Neural cell (in vitro differentiated cells): ENCODE data around the gene SERPINA9. TPM values are rescaled to one million over a fixed set of nuclear protein-coding genes. Genes with fewer than 3 reads are reported as not detected.

Experiments
- H2AFZ ChIP-seq: fragments of 200-600, 300-800 bp; sonication (generic), shearing (Covaris generic); 2 replicates; pipeline ENCODE4 v1.6.0; 2014; ENCODE audit warnings: low read depth, mild to moderate bottlenecking, antibody characterized with exemption, low read length, moderate library complexity
- H3F3A ChIP-seq: fragments of 200-600 bp; shearing (Covaris generic); 2 replicates; pipeline ENCODE4 v1.6.1; 2016; ENCODE audit warnings: mild to moderate bottlenecking, moderate library complexity, mixed read lengths, antibody characterized with exemption, low read length; ENCODE audit not compliant: insufficient read depth, poor library complexity, severe bottlenecking
- H3K27ac ChIP-seq: fragments of 200-600, 300-800 bp; sonication (generic), shearing (Covaris generic); 2 replicates; pipeline ENCODE4 v1.5.1; 2014; ENCODE audit warnings: mild to moderate bottlenecking, low read length, moderate library complexity
- H3K27me3 ChIP-seq: fragments of 300-800, 200-600 bp; sonication (generic), shearing (Covaris generic); 2 replicates; pipeline ENCODE4 v1.6.0; 2014; ENCODE audit warnings: mild to moderate bottlenecking, low read depth, low read length, moderate library complexity; ENCODE audit not compliant: insufficient read depth
- H3K36me3 ChIP-seq: fragments of 300-800, 200-600 bp; sonication (generic), shearing (Covaris generic); 2 replicates; pipeline ENCODE4 v1.5.1; 2014; ENCODE audit warnings: mild to moderate bottlenecking, antibody characterized with exemption, low read length, moderate library complexity; ENCODE audit not compliant: insufficient read depth
- H3K4me2 ChIP-seq: fragments of 300-800, 200-600 bp; sonication (generic), shearing (Covaris generic); 2 replicates; pipeline ENCODE4 v1.6.0; 2014; ENCODE audit warnings: mild to moderate bottlenecking, low read length
- H3K4me3 ChIP-seq: fragments of 300-800, 200-600 bp; sonication (generic), shearing (Covaris generic); 2 replicates; pipeline ENCODE4 v1.5.1; 2014; ENCODE audit warnings: mild to moderate bottlenecking, low read length, moderate library complexity
- H3K79me2 ChIP-seq: fragments of 200-600 bp; shearing (Covaris generic); replicated peaks from 2 replicates; pipeline ENCODE4 v1.6.0; 2014; ENCODE audit warnings: mild to moderate bottlenecking, low read length, moderate library complexity; ENCODE audit not compliant: insufficient read depth
- H3K9ac ChIP-seq: fragments of 300-800, 200-600 bp; sonication (generic), shearing (Covaris generic); 2 replicates; pipeline ENCODE4 v1.6.1; 2016; ENCODE audit warnings: mild to moderate bottlenecking, low read length, mixed read lengths
- H3K9me2 ChIP-seq: fragments of 200-600 bp; shearing (Covaris generic); 2 replicates; pipeline ENCODE4 v1.6.1; 2016; ENCODE audit warnings: mild to moderate bottlenecking, low read length, mixed read lengths; ENCODE audit not compliant: insufficient read depth
- H3K9me3 ChIP-seq: fragments of 200-600, 300-800 bp; sonication (generic), shearing (Covaris generic); 2 replicates; pipeline ENCODE4 v1.6.1; 2016; ENCODE audit warnings: mild to moderate bottlenecking, mixed run types, low read length, moderate library complexity, mixed read lengths
- H4K20me1 ChIP-seq: fragments of 200-600 bp; shearing (Covaris generic); 2 replicates; pipeline ENCODE4 v1.6.1; 2016; ENCODE audit warnings: mild to moderate bottlenecking, mixed run types; ENCODE audit not compliant: insufficient read depth
- CTCF ChIP-seq: fragments of 450-650 bp; IDR thresholded peaks from 2 replicates; pipeline ENCODE4 v1.5.1; 2014; ENCODE audit warnings: antibody characterized with exemption, mild to moderate bottlenecking, moderate library complexity; ENCODE audit not compliant: poor library complexity, severe bottlenecking
- EP300 ChIP-seq: fragments of 450-650 bp; conservative IDR thresholded peaks from 2 replicates; pipeline ENCODE4 v1.6.1; 2014; ENCODE audit warnings: antibody characterized with exemption, mild to moderate bottlenecking, moderate library complexity; ENCODE audit not compliant: poor library complexity, severe bottlenecking
- EZH2 ChIP-seq: fragments of 200-600, 300-800 bp; shearing (Covaris generic), sonication (generic); IDR thresholded peaks from 2 replicates; pipeline ENCODE4 v1.6.1; 2014; ENCODE audit warnings: antibody characterized with exemption, low read length, borderline replicate concordance, mild to moderate bottlenecking; ENCODE audit not compliant: insufficient read depth, poor library complexity, severe bottlenecking
- MXI1 ChIP-seq: fragments of 450-650 bp; conservative IDR thresholded peaks from 2 replicates; pipeline ENCODE4 v1.6.1; 2014; ENCODE audit warnings: antibody characterized with exemption, mild to moderate bottlenecking; ENCODE audit not compliant: poor library complexity, severe bottlenecking
- POLR2AphosphoS5 ChIP-seq: IDR thresholded peaks from 2 replicates; pipeline ENCODE4 v1.6.1; 2012
- RAD21 ChIP-seq: fragments of 450-650 bp; conservative IDR thresholded peaks from 2 replicates; pipeline ENCODE4 v1.6.1; 2014; ENCODE audit warnings: antibody characterized with exemption, mild to moderate bottlenecking, moderate library complexity
- REST ChIP-seq: IDR thresholded peaks from 2 replicates; pipeline ENCODE4 v1.6.1; 2012; ENCODE audit warnings: borderline replicate concordance
- SMC3 ChIP-seq: fragments of 450-650 bp; conservative IDR thresholded peaks from 2 replicates; pipeline ENCODE4 v1.6.1; 2014; ENCODE audit warnings: antibody characterized with exemption, mild to moderate bottlenecking, moderate library complexity; ENCODE audit not compliant: poor library complexity
- TAF1 ChIP-seq: IDR thresholded peaks from 2 replicates; pipeline ENCODE4 v1.6.1; 2012; ENCODE audit warnings: low read depth
- polyA plus RNA-seq: library from polyadenylated mRNA; depleted of rRNA; stranded (reverse); fragments of >200 nt; gene quantifications from 2 replicates; pipeline ENCODE4 v1.2.3, GENCODE V29; 2014

Gene SERPINA9
- polyA plus RNA-seq, 1 donor from 2014 or later = not detected

GRCh38 chr14:94455928-94456327 lies 20.1 kb downstream of the SERPINA9 start:
- H3K4me3 ChIP-seq = no peak overlapping the region
- H3K27me3 ChIP-seq = no peaks in the 10 kb centered on the region
- no peak overlapping the region for H3K9ac ChIP-seq
- no peaks in the 10 kb centered on the region for H3K9me3 ChIP-seq
- H3K9me2 ChIP-seq = no peaks in the 10 kb centered on the region
- no peak overlapping the region for H3K27ac ChIP-seq
- no peaks in the 10 kb centered on the region for H3F3A ChIP-seq
- H3K4me2 ChIP-seq = no peak overlapping the region
- no peaks in the 10 kb centered on the region for H4K20me1 ChIP-seq
- TF ChIP-seq TAF1 (no peak), EP300 (no peak), CTCF (no peak), MXI1 (no peak), SMC3 (no peak), POLR2AphosphoS5 (no peak), REST (no peak), EZH2 (no peak), RAD21 (no peak)
- H3K36me3 ChIP-seq = no peaks in the 10 kb centered on the region
- H3K79me2 ChIP-seq = no peaks in the 10 kb centered on the region
- H2AFZ ChIP-seq = no peak overlapping the region

- no peaks in the 10 kb centered on the region for H4K20me1 ChIP-seq
- H3F3A ChIP-seq = no peaks in the 10 kb centered on the region
- no peak overlapping the region for H3K4me3 ChIP-seq
- H3K9me2 ChIP-seq = no peaks in the 10 kb centered on the region
- H3K9me3 ChIP-seq = no peaks in the 10 kb centered on the region
- no peak for TF ChIP-seq EP300
- no peak for TF ChIP-seq REST
- TF ChIP-seq RAD21 = no peak
- TF ChIP-seq POLR2AphosphoS5 = no peak
- no peak for TF ChIP-seq MXI1
- no peak for TF ChIP-seq EZH2
- TF ChIP-seq TAF1 = no peak
- no peak for TF ChIP-seq SMC3
- no peak for TF ChIP-seq CTCF
- no peak overlapping the region for H2AFZ ChIP-seq
- no peak overlapping the region for H3K27ac ChIP-seq
- no peaks in the 10 kb centered on the region for H3K27me3 ChIP-seq
- H3K4me2 ChIP-seq = no peak overlapping the region
- H3K79me2 ChIP-seq = no peaks in the 10 kb centered on the region
- H3K9ac ChIP-seq = no peak overlapping the region
- H3K36me3 ChIP-seq = no peaks in the 10 kb centered on the region
Measured at GRCh38 chr14:94451826-94452225, 24.2 kb downstream of the SERPINA9 start.
